A549 (cell line): ENCODE measurements around the gene DLX4. TPM values are rescaled to one million over a fixed set of nuclear protein-coding genes. Genes with fewer than 3 reads are reported as not detected.

Experiments
- ATAC-seq, 2 experiments: fragments of 200-7000 bp in 1 of 2; fragments of >200 bp in 1 of 2; cut with Nextera tagmentation in 1 of 2; cut with Tn5 transposase in 1 of 2; 3 replicates each; pipeline versions ENCODE4 v1.8.0 to v1.9.1; 2018 to 2020; ENCODE audit warnings: mild to moderate bottlenecking in 1 of 2, moderate library complexity in 1 of 2
- CTCF ChIA-PET: fragments of 300-600 bp; sonication (Branson Sonifier 250); formaldehyde crosslinking; extraction: SDS; loops from one replicate; lab custom pipeline; 2021; ENCODE audit warnings: antibody characterized with exemption, inconsistent platforms; lab: Yijun Ruan, JAX
- POLR2A ChIA-PET: fragments of 350-600 bp; formaldehyde crosslinking; extraction: SDS; loops from one replicate; lab custom pipeline; 2021; ENCODE audit warnings: antibody characterized with exemption, inconsistent platforms; lab: Yijun Ruan, JAX
- DNase-seq, 2 experiments: peaks; one replicate each; pipeline versions ENCODE4 v3.0.0 to v3.0.0-alpha.2; 2011 to 2016; ENCODE audit warnings: low read depth in 1 of 2, low spot score in 1 of 2
- FAIRE-seq: peaks from 2 replicates; lab custom pipeline; 2011; peaks lifted over from hg19 to GRCh38; lab: Jason Lieb, UNC
- H3K27ac ChIP-seq, 2 experiments: fragments of >200 bp; sonication (Bioruptor Twin); formaldehyde crosslinking; 3 replicates each; pipeline ENCODE4 v1.5.1; 2016 to 2017
- H3K4me1 ChIP-seq: fragments of >200 bp; sonication (Bioruptor Twin); formaldehyde crosslinking; 3 replicates; pipeline ENCODE4 v1.6.1; 2016
- H3K4me2 ChIP-seq: fragments of >200 bp; sonication (Bioruptor Twin); formaldehyde crosslinking; 3 replicates; pipeline ENCODE4 v1.6.1; 2016
- H3K4me3 ChIP-seq: fragments of >200 bp; sonication (Bioruptor Twin); formaldehyde crosslinking; 3 replicates; pipeline ENCODE4 v1.5.1; 2016
- H3K9me3 ChIP-seq: fragments of >200 bp; sonication (Bioruptor Twin); formaldehyde crosslinking; 3 replicates; pipeline ENCODE4 v1.6.1; 2016
- BHLHE40 ChIP-seq: IDR thresholded peaks from 2 replicates; pipeline ENCODE4 v1.6.1; 2012; ENCODE audit warnings: low read depth, low read length, inconsistent platforms
- CBX2 ChIP-seq: fragments of 200-600 bp; sonication (generic); IDR thresholded peaks from 2 replicates; pipeline ENCODE4 v1.6.1; 2016; ENCODE audit warnings: low read depth, mild to moderate bottlenecking, borderline replicate concordance
- CEBPB ChIP-seq, 2 experiments: fragments of >200 bp in 1 of 2; sonication (Bioruptor Twin) in 1 of 2; formaldehyde crosslinking in 1 of 2; IDR thresholded peaks; 2 replicates each; pipeline ENCODE4 v1.6.1; 2012 to 2016
- EP300 ChIP-seq, 2 experiments: fragments of >200 bp; sonication (Bioruptor Twin); formaldehyde crosslinking; IDR thresholded peaks; 2 replicates in 1 of 2; 3 replicates in 1 of 2; pipeline ENCODE4 v1.6.1; 2016 to 2017
- FOSB ChIP-seq: fragments of 250-450 bp; sonication (Bioruptor Pico); IDR thresholded peaks from 2 replicates; pipeline ENCODE4 v1.5.0; 2020; ENCODE audit warnings: mild to moderate bottlenecking, moderate library complexity
- FOSL2 ChIP-seq, 2 experiments: fragments of 450-650 bp in 1 of 2; fragments of >200 bp in 1 of 2; sonication (Bioruptor Twin) in 1 of 2; formaldehyde crosslinking; IDR thresholded peaks; 2 replicates each; pipeline versions ENCODE4 v1.5.0 to v1.6.1; 2016 to 2020; ENCODE audit warnings: mild to moderate bottlenecking in 1 of 2, moderate library complexity in 1 of 2
- GATA3 ChIP-seq: IDR thresholded peaks from 2 replicates; pipeline ENCODE4 v1.6.1; 2012; ENCODE audit warnings: borderline replicate concordance
- HOXB13 ChIP-seq: fragments of 250-450 bp; sonication (Bioruptor Pico); IDR thresholded peaks from 2 replicates; pipeline ENCODE4 v1.5.0; 2020; ENCODE audit warnings: low read depth, mild to moderate bottlenecking, moderate library complexity
- HOXB5 ChIP-seq: fragments of 250-450 bp; sonication (Bioruptor Pico); IDR thresholded peaks from 2 replicates; pipeline ENCODE4 v1.5.0; 2020; ENCODE audit warnings: mild to moderate bottlenecking, moderate library complexity
- JUN ChIP-seq, 2 experiments: fragments of >200 bp; sonication (Bioruptor Twin); formaldehyde crosslinking; IDR thresholded peaks; 2 replicates in 1 of 2; 3 replicates in 1 of 2; pipeline ENCODE4 v1.6.1; 2016 to 2017
- MAFK ChIP-seq: fragments of 450-650 bp; IDR thresholded peaks from 2 replicates; pipeline ENCODE4 v1.6.1; 2014; ENCODE audit not compliant: partially characterized antibody
- MYC ChIP-seq: IDR thresholded peaks from 2 replicates; pipeline ENCODE4 v1.6.1; 2012; ENCODE audit warnings: mild to moderate bottlenecking, inconsistent platforms, low read length, improper control_type of control experiment, borderline replicate concordance
- NFE2L2 ChIP-seq: fragments of 150-350 bp; conservative IDR thresholded peaks from 2 replicates; pipeline ENCODE4 v1.6.1; 2014; ENCODE audit warnings: low read length
- NPAS2 ChIP-seq: fragments of 250-450 bp; sonication (Bioruptor Pico); IDR thresholded peaks from 2 replicates; pipeline ENCODE4 v1.8.0; 2022; ENCODE audit warnings: mild to moderate bottlenecking, moderate library complexity, borderline replicate concordance
- NR3C1 ChIP-seq: fragments of >200 bp; sonication (Bioruptor Twin); formaldehyde crosslinking; IDR thresholded peaks from 3 replicates; pipeline ENCODE4 v1.6.1; 2017
- PHF8 ChIP-seq: fragments of 200-600 bp; sonication (generic); IDR thresholded peaks from 2 replicates; pipeline ENCODE4 v1.6.1; 2016; ENCODE audit warnings: low read depth, mild to moderate bottlenecking, antibody characterized with exemption, moderate library complexity, borderline replicate concordance
- POLR2A ChIP-seq: IDR thresholded peaks from 2 replicates; pipeline ENCODE4 v1.6.1; 2012; ENCODE audit warnings: mild to moderate bottlenecking, low read length
- RAD21 ChIP-seq, 2 experiments: fragments of >200 bp in 1 of 2; sonication (Bioruptor Twin) in 1 of 2; formaldehyde crosslinking in 1 of 2; IDR thresholded peaks in 1 of 2; conservative IDR thresholded peaks in 1 of 2; 2 replicates in 1 of 2; 3 replicates in 1 of 2; pipeline ENCODE4 v1.6.1; 2012 to 2018; ENCODE audit warnings: inconsistent platforms in 1 of 2
- RFX5 ChIP-seq: fragments of 450-650 bp; IDR thresholded peaks from 2 replicates; pipeline ENCODE4 v1.7.1; 2014; ENCODE audit warnings: antibody characterized with exemption, mild to moderate bottlenecking, moderate library complexity
- RNF2 ChIP-seq: fragments of 200-600 bp; sonication (generic); IDR thresholded peaks from 2 replicates; pipeline ENCODE4 v1.6.1; 2016; ENCODE audit warnings: low read depth, mild to moderate bottlenecking, antibody characterized with exemption, moderate library complexity, borderline replicate concordance
- SMC3 ChIP-seq: fragments of >200 bp; sonication (Bioruptor Twin); formaldehyde crosslinking; IDR thresholded peaks from 3 replicates; pipeline ENCODE4 v1.6.1; 2018; ENCODE audit warnings: inconsistent platforms
- TFCP2L1 ChIP-seq: fragments of 250-450 bp; sonication (Bioruptor Pico); IDR thresholded peaks from 2 replicates; pipeline ENCODE4 v1.5.0; 2021; ENCODE audit warnings: mild to moderate bottlenecking
- ZNF302 ChIP-seq: fragments of 250-450 bp; sonication (Bioruptor Pico); IDR thresholded peaks from 2 replicates; pipeline ENCODE4 v1.9.0; 2021; ENCODE audit warnings: inconsistent platforms, mild to moderate bottlenecking, moderate library complexity
- WGBS: methylation state at CpG from one replicate; pipeline ENCODE4 v1.1.6; 2017; ENCODE audit errors: missing lambda C conversion rate; 5-methylcytosine and 5-hydroxymethylcytosine counted together
- polyA plus RNA-seq, 4 experiments: library from polyadenylated mRNA; depleted of rRNA in 3 of 4; stranded (reverse); fragments of >200 nt; fragmentation: RNase III in 1 of 4; extraction: RNeasy Plus Mini Kit Qiagen cat#74134 plus additional on column Dnase treatment in 1 of 4; gene quantifications; 2 replicates in 3 of 4; 3 replicates in 1 of 4; pipeline ENCODE4 v1.2.3, GENCODE V29; 2011 to 2017
- TF ChIP-seq, protein P1 (sequence below): fragments of 250-450 bp; sonication (Bioruptor Pico); IDR thresholded peaks from 2 replicates; pipeline ENCODE4 v1.5.0; 2021; ENCODE audit warnings: mild to moderate bottlenecking, moderate library complexity, borderline replicate concordance
- TF ChIP-seq, protein P2 (sequence below): fragments of >200 bp; sonication (Bioruptor Twin); formaldehyde crosslinking; IDR thresholded peaks from 2 replicates; pipeline ENCODE4 v1.6.1; 2016
- TF ChIP-seq, protein P3 (sequence below): IDR thresholded peaks from 2 replicates; pipeline ENCODE4 v1.6.1; 2012; ENCODE audit warnings: low read depth, borderline replicate concordance
- TF ChIP-seq, protein P4 (sequence below): IDR thresholded peaks from 2 replicates; pipeline ENCODE4 v1.6.1; 2012
- TF ChIP-seq, protein P5 (sequence below): fragments of >200 bp; sonication (Bioruptor Twin); formaldehyde crosslinking; IDR thresholded peaks from 3 replicates; pipeline ENCODE4 v1.6.1; 2016
- TF ChIP-seq, protein P6 (sequence below): fragments of 200-600 bp; sonication (generic); IDR thresholded peaks from 2 replicates; pipeline ENCODE4 v1.6.1; 2016; ENCODE audit warnings: antibody characterized with exemption, mild to moderate bottlenecking, moderate library complexity
- TF ChIP-seq, protein P7 (sequence below): IDR thresholded peaks from 2 replicates; pipeline ENCODE4 v1.6.1; 2012

DLX4 gene
- polyA plus RNA-seq, 2 of the 4 experiments (the other 2 are of a cell fraction) = 2.9 to 4.1 TPM

DNA sequence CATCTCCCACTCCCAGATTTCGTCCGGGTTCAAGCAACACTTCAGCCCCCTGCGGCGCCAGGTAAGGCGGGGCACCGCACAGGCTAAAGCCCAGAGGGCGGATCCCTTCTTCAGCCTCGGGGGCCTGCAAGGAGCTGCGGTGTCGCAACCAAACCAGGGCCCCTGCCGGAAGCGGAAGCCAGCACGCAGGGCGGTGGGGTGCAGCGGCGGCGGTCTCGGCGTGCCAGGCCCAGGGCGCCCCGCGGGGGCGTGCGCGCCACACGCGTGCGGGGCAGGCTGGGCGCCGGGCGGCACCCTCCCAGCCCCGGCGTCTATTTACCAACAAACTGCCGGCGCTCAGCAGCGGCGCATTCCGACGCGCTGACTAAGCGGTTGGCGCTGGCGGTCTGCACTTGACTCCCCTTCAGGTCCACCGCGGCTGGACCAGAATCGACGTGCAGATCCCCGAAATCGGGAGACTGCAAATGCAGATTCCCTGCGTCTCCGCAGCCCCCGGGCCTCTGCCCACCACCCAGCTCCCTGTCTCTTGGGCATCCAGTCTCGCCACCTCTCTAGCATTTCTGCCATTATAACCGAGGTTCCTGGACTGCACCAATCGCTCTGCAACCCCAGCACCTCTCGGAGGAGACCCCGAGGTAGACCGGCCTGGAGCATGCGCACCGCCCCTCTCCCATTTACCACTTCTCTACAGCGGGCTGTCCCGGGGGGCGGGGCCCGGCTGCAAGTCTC is 421 bp upstream of the DLX4 start:
- peak overlapping the region; percentile 82 to 92 for H3K27ac ChIP-seq
- POLR2A ChIA-PET = interaction anchor here (0.6 to 1.4 kb wide), 4 partner anchors 9 to 28 kb away, joined by 3 to 5 read pairs (median 3); no protein-coding TSS in a partner anchor
- TF ChIP-seq, protein P1, sequence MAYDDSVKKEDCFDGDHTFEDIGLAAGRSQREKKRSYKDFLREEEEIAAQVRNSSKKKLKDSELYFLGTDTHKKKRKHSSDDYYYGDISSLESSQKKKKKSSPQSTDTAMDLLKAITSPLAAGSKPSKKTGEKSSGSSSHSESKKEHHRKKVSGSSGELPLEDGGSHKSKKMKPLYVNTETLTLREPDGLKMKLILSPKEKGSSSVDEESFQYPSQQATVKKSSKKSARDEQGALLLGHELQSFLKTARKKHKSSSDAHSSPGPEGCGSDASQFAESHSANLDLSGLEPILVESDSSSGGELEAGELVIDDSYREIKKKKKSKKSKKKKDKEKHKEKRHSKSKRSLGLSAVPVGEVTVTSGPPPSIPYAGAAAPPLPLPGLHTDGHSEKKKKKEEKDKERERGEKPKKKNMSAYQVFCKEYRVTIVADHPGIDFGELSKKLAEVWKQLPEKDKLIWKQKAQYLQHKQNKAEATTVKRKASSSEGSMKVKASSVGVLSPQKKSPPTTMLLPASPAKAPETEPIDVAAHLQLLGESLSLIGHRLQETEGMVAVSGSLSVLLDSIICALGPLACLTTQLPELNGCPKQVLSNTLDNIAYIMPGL = no peak
- TF ChIP-seq, protein P2, sequence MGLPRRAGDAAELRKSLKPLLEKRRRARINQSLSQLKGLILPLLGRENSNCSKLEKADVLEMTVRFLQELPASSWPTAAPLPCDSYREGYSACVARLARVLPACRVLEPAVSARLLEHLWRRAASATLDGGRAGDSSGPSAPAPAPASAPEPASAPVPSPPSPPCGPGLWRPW = 0 out of 2 replicates have a peak, but pooled peaks have one; percentile 33
- TF ChIP-seq RNF2 (peak; percentile 26; the same call in 1 of the 2 replicates), NR3C1 (no peak), TFCP2L1 (CRISPR knock-in tag) (no peak), GATA3 (0 out of 2 replicates have a peak, but pooled peaks have one; percentile 30), EP300 (IDR thresholded peaks at IDR 0.05) (no peak), RFX5 (no peak), SMC3 (peak; percentile 21; the same call in 1 of the 3 replicates), CBX2 (no peak), NPAS2 (CRISPR knock-in tag) (0 out of 2 replicates have a peak, but pooled peaks have one; percentile 54), HOXB5 (CRISPR knock-in tag) (0 out of 2 replicates have a peak, but pooled peaks have one; percentile 67), FOSL2 (IDR thresholded peaks at IDR 0.05) (0 out of 2 replicates have a peak, but pooled peaks have one; percentile 40), FOSL2 (CRISPR knock-in tag; IDR thresholded peaks at IDR 0.05) (peak; percentile 87), RAD21 (conservative IDR thresholded peaks at IDR 0.05 in 1 of 2, IDR thresholded peaks at IDR 0.05 in 1 of 2) (0 out of 5 replicates have a peak, but pooled peaks of 1 of the 2 experiments have one; percentile 20), PHF8 (peak; percentile 75), ZNF302 (no peak), POLR2A (peak; percentile 70), CEBPB (IDR thresholded peaks at IDR 0.05) (peak; percentile 91 to 95), NFE2L2 (no peak), MAFK (peak; percentile 53), JUN (IDR thresholded peaks at IDR 0.05) (peak in 1 of 2 experiments; percentile 73; a peak in 3 of 5 replicates), HOXB13 (CRISPR knock-in tag) (0 out of 2 replicates have a peak, but pooled peaks have one; percentile 12), FOSB (CRISPR knock-in tag) (no peak), BHLHE40 (peak; percentile 87), MYC (peak; percentile 94)
- TF ChIP-seq, protein P3, sequence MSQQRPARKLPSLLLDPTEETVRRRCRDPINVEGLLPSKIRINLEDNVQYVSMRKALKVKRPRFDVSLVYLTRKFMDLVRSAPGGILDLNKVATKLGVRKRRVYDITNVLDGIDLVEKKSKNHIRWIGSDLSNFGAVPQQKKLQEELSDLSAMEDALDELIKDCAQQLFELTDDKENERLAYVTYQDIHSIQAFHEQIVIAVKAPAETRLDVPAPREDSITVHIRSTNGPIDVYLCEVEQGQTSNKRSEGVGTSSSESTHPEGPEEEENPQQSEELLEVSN = peak; percentile 74
- TF ChIP-seq, protein P4, sequence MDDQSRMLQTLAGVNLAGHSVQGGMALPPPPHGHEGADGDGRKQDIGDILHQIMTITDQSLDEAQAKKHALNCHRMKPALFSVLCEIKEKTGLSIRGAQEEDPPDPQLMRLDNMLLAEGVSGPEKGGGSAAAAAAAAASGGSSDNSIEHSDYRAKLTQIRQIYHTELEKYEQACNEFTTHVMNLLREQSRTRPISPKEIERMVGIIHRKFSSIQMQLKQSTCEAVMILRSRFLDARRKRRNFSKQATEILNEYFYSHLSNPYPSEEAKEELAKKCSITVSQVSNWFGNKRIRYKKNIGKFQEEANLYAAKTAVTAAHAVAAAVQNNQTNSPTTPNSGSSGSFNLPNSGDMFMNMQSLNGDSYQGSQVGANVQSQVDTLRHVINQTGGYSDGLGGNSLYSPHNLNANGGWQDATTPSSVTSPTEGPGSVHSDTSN = no peak
- TF ChIP-seq, protein P5, sequence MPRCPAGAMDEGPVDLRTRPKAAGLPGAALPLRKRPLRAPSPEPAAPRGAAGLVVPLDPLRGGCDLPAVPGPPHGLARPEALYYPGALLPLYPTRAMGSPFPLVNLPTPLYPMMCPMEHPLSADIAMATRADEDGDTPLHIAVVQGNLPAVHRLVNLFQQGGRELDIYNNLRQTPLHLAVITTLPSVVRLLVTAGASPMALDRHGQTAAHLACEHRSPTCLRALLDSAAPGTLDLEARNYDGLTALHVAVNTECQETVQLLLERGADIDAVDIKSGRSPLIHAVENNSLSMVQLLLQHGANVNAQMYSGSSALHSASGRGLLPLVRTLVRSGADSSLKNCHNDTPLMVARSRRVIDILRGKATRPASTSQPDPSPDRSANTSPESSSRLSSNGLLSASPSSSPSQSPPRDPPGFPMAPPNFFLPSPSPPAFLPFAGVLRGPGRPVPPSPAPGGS = peak; percentile 62; the same call in 1 of the 3 replicates
- TF ChIP-seq, protein P6, sequence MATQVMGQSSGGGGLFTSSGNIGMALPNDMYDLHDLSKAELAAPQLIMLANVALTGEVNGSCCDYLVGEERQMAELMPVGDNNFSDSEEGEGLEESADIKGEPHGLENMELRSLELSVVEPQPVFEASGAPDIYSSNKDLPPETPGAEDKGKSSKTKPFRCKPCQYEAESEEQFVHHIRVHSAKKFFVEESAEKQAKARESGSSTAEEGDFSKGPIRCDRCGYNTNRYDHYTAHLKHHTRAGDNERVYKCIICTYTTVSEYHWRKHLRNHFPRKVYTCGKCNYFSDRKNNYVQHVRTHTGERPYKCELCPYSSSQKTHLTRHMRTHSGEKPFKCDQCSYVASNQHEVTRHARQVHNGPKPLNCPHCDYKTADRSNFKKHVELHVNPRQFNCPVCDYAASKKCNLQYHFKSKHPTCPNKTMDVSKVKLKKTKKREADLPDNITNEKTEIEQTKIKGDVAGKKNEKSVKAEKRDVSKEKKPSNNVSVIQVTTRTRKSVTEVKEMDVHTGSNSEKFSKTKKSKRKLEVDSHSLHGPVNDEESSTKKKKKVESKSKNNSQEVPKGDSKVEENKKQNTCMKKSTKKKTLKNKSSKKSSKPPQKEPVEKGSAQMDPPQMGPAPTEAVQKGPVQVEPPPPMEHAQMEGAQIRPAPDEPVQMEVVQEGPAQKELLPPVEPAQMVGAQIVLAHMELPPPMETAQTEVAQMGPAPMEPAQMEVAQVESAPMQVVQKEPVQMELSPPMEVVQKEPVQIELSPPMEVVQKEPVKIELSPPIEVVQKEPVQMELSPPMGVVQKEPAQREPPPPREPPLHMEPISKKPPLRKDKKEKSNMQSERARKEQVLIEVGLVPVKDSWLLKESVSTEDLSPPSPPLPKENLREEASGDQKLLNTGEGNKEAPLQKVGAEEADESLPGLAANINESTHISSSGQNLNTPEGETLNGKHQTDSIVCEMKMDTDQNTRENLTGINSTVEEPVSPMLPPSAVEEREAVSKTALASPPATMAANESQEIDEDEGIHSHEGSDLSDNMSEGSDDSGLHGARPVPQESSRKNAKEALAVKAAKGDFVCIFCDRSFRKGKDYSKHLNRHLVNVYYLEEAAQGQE = 0 out of 2 replicates have a peak, but pooled peaks have one; percentile 15
- TF ChIP-seq, protein P7, sequence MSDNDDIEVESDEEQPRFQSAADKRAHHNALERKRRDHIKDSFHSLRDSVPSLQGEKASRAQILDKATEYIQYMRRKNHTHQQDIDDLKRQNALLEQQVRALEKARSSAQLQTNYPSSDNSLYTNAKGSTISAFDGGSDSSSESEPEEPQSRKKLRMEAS = peak; percentile 85

More for the DNA sequence above, 421 bp upstream of the DLX4 start:
- H3K4me1 ChIP-seq = peaks cover 12% of the 10 kb centered on the region; the same call in 2 of the 3 replicates
- FAIRE-seq = no peak
- CTCF ChIA-PET = interaction anchor here (0.7 to 82.2 kb wide), 7 partner anchors 10 to 104 kb away, joined by 3 to 2613 read pairs (median 5); partner anchors contain the start of genes DLX3 and TAC4
- peak overlapping the region; percentile 69 for H3K4me3 ChIP-seq
- H3K4me2 ChIP-seq = peak overlapping the region; percentile 87
- WGBS = 1% methylated on average over 26 of the region's 64 CpGs
- peak; percentile 86 to 95 for DNase-seq
- ATAC-seq = peak; percentile 83 to 92
- H3K9me3 ChIP-seq = no peaks in the 10 kb centered on the region
